HepG2 (cell line): ENCODE results near the gene SMC6. TPM values are rescaled to one million over a fixed set of nuclear protein-coding genes. Genes with fewer than 3 reads are reported as not detected.

Experiments used
- ATAC-seq: fragments of 200-7000 bp; cut with Tn5 transposase; 3 replicates; pipeline ENCODE4 v1.9.1; 2020; ENCODE audit warnings: mild to moderate bottlenecking, moderate library complexity
- BruUV-seq: library from RNA; stranded (reverse); fragments of 400-500 nt; replicated peaks from 2 replicates; lab custom pipeline; 2021; lab: Mats Ljungman, UMichigan
- CTCF ChIA-PET: fragments of 300-600 bp; formaldehyde crosslinking; extraction: SDS; loops from one replicate; lab custom pipeline; 2021; ENCODE audit warnings: low total read pairs, inconsistent platforms, low intra/inter-chr PET ratio; lab: Yijun Ruan, JAX
- POLR2A ChIA-PET: fragments of 350-600 bp; sonication (Branson Sonifier 250); formaldehyde crosslinking; loops from one replicate; lab custom pipeline; 2020; ENCODE audit warnings: antibody characterized with exemption, inconsistent platforms; lab: Yijun Ruan, JAX
- DNase-seq: peaks from one replicate; pipeline ENCODE4 v3.0.0-alpha.2; 2015; ENCODE audit warnings: low spot score
- FAIRE-seq: peaks from 3 replicates; lab custom pipeline; 2011; peaks lifted over from hg19 to GRCh38; lab: Jason Lieb, UNC
- H2AFZ ChIP-seq: one replicate; pipeline ENCODE4 v1.6.1; 2011; ENCODE audit warnings: low read length, inconsistent platforms
- H3K27ac ChIP-seq: fragments of 300-600 bp; 3 replicates; pipeline ENCODE4 v1.8.0; 2011; ENCODE audit warnings: mixed run types, mild to moderate bottlenecking, mixed read lengths, low read length, inconsistent platforms; ENCODE audit not compliant: insufficient read depth; ENCODE audit errors: extremely low read length
- H3K27me3 ChIP-seq, 2 experiments: fragments of 200-600 bp in 1 of 2; 2 replicates in 1 of 2; 3 replicates in 1 of 2; pipeline versions ENCODE4 v1.6.0 to v1.8.0; 2011; ENCODE audit warnings: low read length in 2 of 2, mild to moderate bottlenecking in 2 of 2, moderate library complexity in 2 of 2, inconsistent platforms in 1 of 2; ENCODE audit not compliant: insufficient read depth in 2 of 2, control insufficient read depth in 1 of 2
- H3K36me3 ChIP-seq, 2 experiments: fragments of 200-600 bp in 1 of 2; replicated peaks in 1 of 2; 2 replicates in 1 of 2; 3 replicates in 1 of 2; pipeline versions ENCODE4 v1.5.1 to v1.8.0; 2011; ENCODE audit warnings: low read length in 2 of 2, inconsistent platforms in 1 of 2; ENCODE audit not compliant: insufficient read depth in 2 of 2, control insufficient read depth in 1 of 2
- H3K4me1 ChIP-seq: 2 replicates; pipeline ENCODE4 v1.5.1; 2012; ENCODE audit warnings: low read length, inconsistent platforms; ENCODE audit not compliant: insufficient read depth
- H3K4me2 ChIP-seq: 2 replicates; pipeline ENCODE4 v1.6.0; 2011; ENCODE audit warnings: low read depth, low read length, inconsistent platforms
- H3K4me3 ChIP-seq, 3 experiments: fragments of 200-600 bp in 1 of 3; sonication (generic), shearing (Covaris generic) in 1 of 3; replicated peaks in 1 of 3; 2 replicates each; pipeline ENCODE4 v1.5.1; 2011 to 2016; ENCODE audit warnings: low read length in 3 of 3, inconsistent platforms in 2 of 3, low read depth in 2 of 3, mild to moderate bottlenecking in 2 of 3, control low read depth in 1 of 3, mixed read lengths in 1 of 3; ENCODE audit not compliant: insufficient read depth in 1 of 3
- H3K79me2 ChIP-seq: one replicate; pipeline ENCODE4 v1.6.1; 2011; ENCODE audit warnings: low read length, inconsistent platforms; ENCODE audit not compliant: insufficient read depth
- H3K9ac ChIP-seq: 2 replicates; pipeline ENCODE4 v1.6.0; 2011; ENCODE audit warnings: mild to moderate bottlenecking, low read depth, low read length, inconsistent platforms; ENCODE audit not compliant: insufficient read depth
- H3K9me3 ChIP-seq: 2 replicates; pipeline ENCODE4 v1.5.1; 2012; ENCODE audit warnings: mild to moderate bottlenecking, low read length
- H4K20me1 ChIP-seq: 2 replicates; pipeline ENCODE4 v1.6.0; 2011; ENCODE audit warnings: inconsistent platforms, mild to moderate bottlenecking, low read length, moderate library complexity; ENCODE audit not compliant: insufficient read depth
- ARID2 ChIP-seq: sonication (generic); formaldehyde crosslinking; IDR thresholded peaks from 2 replicates; pipeline ENCODE4 v1.8.1; 2022; ENCODE audit warnings: mild to moderate bottlenecking, missing genetic modification reagents, borderline replicate concordance
- CEBPB ChIP-seq: IDR thresholded peaks from 2 replicates; pipeline ENCODE4 v1.6.1; 2011; ENCODE audit warnings: low read depth, low read length, improper control_type of control experiment, borderline replicate concordance
- CEBPG ChIP-seq: IDR thresholded peaks from 2 replicates; pipeline ENCODE4 v1.6.1; 2016
- IRX3 ChIP-seq: sonication (generic); formaldehyde crosslinking; IDR thresholded peaks from 2 replicates; pipeline ENCODE4 v1.8.1; 2023; ENCODE audit warnings: mild to moderate bottlenecking, low read depth, missing genetic modification reagents, borderline replicate concordance
- ISL2 ChIP-seq: sonication (generic); formaldehyde crosslinking; IDR thresholded peaks from 2 replicates; pipeline ENCODE4 v1.5.0; 2020; ENCODE audit warnings: missing genetic modification reagents
- ZNF34 ChIP-seq: sonication (generic); formaldehyde crosslinking; IDR thresholded peaks from 2 replicates; pipeline ENCODE4 v1.4.0; 2020; ENCODE audit warnings: mild to moderate bottlenecking, missing genetic modification reagents, borderline replicate concordance
- ZNF644 ChIP-seq: IDR thresholded peaks from 2 replicates; pipeline ENCODE4 v1.6.1; 2016; ENCODE audit warnings: low read depth
- WGBS: methylation state at CpG from one replicate; pipeline ENCODE4 v1.1.6; 2017; ENCODE audit warnings: low lambda C conversion rate; 5-methylcytosine and 5-hydroxymethylcytosine counted together
- in situ Hi-C: cut with HindIII; loops from 2 replicates; pipeline ENCODE4 v1.10.0; 2017; ENCODE audit warnings: low pct_unique_long_range_greater_than_20kb; ENCODE audit not compliant: extremely low pct_ligation_motif_present
- intact Hi-C: fragments of 100-400 bp; cut with micrococcal nuclease; formaldehyde crosslinking; loops from one replicate; pipeline ENCODE4 v1.10.0; 2022; ENCODE audit not compliant: unreplicated experiment
- polyA plus RNA-seq, 8 experiments: library from polyadenylated mRNA; depleted of rRNA in 3 of 8; stranded (reverse) in 7 of 8; unstranded in 1 of 8; fragments of >200 nt; fragmentation: Illumina TruSeq in 4 of 8; extraction: Trizol in 4 of 8; gene quantifications; 2 replicates each; pipeline versions ENCODE4 v1.2.1 to v1.2.3, GENCODE V29; 2011 to 2016; ENCODE audit warnings: low read depth in 4 of 8, missing spikeins in 1 of 8, mixed read lengths in 1 of 8; ENCODE audit not compliant: insufficient read depth in 1 of 8
- total RNA-seq, 5 experiments: library from RNA; depleted of rRNA; stranded (reverse); fragments of >200 nt; fragmentation: Illumina TruSeq; extraction: Trizol; gene quantifications; 2 replicates each; pipeline ENCODE4 v1.2.3, GENCODE V29; 2016; ENCODE audit warnings: low read depth in 1 of 5
- TF ChIP-seq, protein P1 (sequence below): sonication (generic); formaldehyde crosslinking; IDR thresholded peaks from 2 replicates; pipeline ENCODE4 v1.5.0; 2020; ENCODE audit warnings: mild to moderate bottlenecking, missing genetic modification reagents
- TF ChIP-seq, protein P2 (sequence below): sonication (generic); formaldehyde crosslinking; IDR thresholded peaks from 2 replicates; pipeline ENCODE4 v1.5.0; 2020; ENCODE audit warnings: mild to moderate bottlenecking, missing genetic modification reagents, borderline replicate concordance
- TF ChIP-seq, protein P3 (sequence below): sonication (generic); formaldehyde crosslinking; IDR thresholded peaks from 2 replicates; pipeline ENCODE4 v1.4.0; 2020; ENCODE audit warnings: missing genetic modification reagents

SMC6 gene
- total and polyA plus RNA-seq, 2 of the 13 experiments (the other 11 are each of a cell fraction or from before 2014, with no cell fraction given) = 18.9 to 55.3 TPM

DNA sequence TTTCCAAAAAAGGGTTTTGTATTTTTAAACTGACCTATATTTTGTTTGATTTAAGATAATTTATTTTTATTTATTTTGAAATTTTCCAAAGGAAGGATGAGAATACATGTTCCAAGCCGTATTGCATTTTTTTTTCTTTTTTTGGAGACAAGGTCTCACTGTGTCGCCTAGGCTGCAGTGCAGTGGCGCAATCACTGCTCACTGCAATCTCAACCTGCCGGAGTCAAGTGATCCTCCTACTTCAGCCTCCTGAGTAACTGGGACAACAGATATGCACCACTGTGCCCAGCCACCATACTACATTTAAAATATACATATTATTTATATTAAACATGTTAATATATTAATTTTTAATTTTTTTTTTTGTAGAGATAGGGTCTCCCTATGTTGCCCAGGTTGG lies 15.3 kb upstream of the SMC6 start:
- H3K4me1 ChIP-seq = peaks cover 12% of the 10 kb centered on the region
- no peaks in the 10 kb centered on the region for H3K27me3 ChIP-seq
- CTCF ChIA-PET = no interaction called here
- H3K9me3 ChIP-seq = no peaks in the 10 kb centered on the region
- no peak overlapping the region for H3K4me3 ChIP-seq
- no peak overlapping the region for H3K9ac ChIP-seq
- in situ Hi-C loops = no loop called here
- H4K20me1 ChIP-seq = no peaks in the 10 kb centered on the region
- no TSS peak for BruUV-seq
- FAIRE-seq (no peak), DNase-seq (no peak), ATAC-seq (no peak)
- H3K4me2 ChIP-seq = no peak overlapping the region
- no peak overlapping the region for H3K27ac ChIP-seq
- 96% methylated on average over 4 of the region's 4 CpGs for WGBS
- TF ChIP-seq CEBPB (peak; percentile 81), CEBPG (CRISPR knock-in tag) (peak; percentile 27; the same call in 1 of the 2 replicates), ZNF34 (CRISPR knock-in tag) (no peak)
- TF ChIP-seq, protein P1, sequence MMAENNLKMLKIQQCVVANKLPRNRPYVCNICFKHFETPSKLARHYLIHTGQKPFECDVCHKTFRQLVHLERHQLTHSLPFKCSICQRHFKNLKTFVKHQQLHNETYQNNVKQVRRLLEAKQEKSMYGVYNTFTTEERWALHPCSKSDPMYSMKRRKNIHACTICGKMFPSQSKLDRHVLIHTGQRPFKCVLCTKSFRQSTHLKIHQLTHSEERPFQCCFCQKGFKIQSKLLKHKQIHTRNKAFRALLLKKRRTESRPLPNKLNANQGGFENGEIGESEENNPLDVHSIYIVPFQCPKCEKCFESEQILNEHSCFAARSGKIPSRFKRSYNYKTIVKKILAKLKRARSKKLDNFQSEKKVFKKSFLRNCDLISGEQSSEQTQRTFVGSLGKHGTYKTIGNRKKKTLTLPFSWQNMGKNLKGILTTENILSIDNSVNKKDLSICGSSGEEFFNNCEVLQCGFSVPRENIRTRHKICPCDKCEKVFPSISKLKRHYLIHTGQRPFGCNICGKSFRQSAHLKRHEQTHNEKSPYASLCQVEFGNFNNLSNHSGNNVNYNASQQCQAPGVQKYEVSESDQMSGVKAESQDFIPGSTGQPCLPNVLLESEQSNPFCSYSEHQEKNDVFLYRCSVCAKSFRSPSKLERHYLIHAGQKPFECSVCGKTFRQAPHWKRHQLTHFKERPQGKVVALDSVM (CRISPR knock-in tag) = 0 out of 2 replicates have a peak, but pooled peaks have one; percentile 29
- peaks cover 3 to 33% of the 10 kb centered on the region in 2 experiments; a peak in 4 of 5 replicates for H3K36me3 ChIP-seq
- POLR2A ChIA-PET = no interaction called here
- intact Hi-C loops = no loop called here
- H3K79me2 ChIP-seq = no peaks in the 10 kb centered on the region
- H2AFZ ChIP-seq = no peak overlapping the region

DNA sequence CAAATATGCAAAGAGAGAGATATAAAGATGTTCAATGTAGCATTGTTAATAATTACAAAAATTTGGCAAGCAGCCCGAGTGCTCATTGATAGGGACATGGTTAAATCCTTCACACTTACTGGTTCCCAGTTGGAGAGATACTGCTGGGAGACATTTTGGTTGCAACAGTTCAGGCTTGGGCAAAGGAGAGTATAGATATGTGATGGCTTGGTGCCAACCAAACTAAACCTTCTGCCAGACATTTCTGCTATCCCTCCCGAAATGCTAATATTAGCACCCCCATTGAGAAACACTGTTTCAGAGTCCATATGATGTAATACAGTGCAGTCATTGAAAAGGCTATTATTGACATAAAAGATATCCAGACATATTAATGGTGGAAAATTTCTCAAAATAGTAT lies 11.8 kb upstream of the SMC6 start:
- no TSS peak for BruUV-seq
- H4K20me1 ChIP-seq = no peaks in the 10 kb centered on the region
- no peaks in the 10 kb centered on the region for H3K79me2 ChIP-seq
- ChIA-PET CTCF (no interaction called here), POLR2A (interaction anchor here (1.0 kb wide), 1 partner anchor 11 kb away, joined by 3 read pairs; the partner anchor contains the start of gene GEN1)
- no peaks in the 10 kb centered on the region for H3K27me3 ChIP-seq
- no peak overlapping the region for H3K4me2 ChIP-seq
- H3K27ac ChIP-seq = no peak overlapping the region
- H3K4me1 ChIP-seq = peaks cover 21% of the 10 kb centered on the region
- peak; percentile 74 for DNase-seq
- H3K36me3 ChIP-seq = peaks cover 3 to 24% of the 10 kb centered on the region in 2 experiments; a peak in 3 of 5 replicates
- H3K9me3 ChIP-seq = no peaks in the 10 kb centered on the region
- H3K9ac ChIP-seq = no peak overlapping the region
- FAIRE-seq = peak; percentile 28
- ATAC-seq = peak; percentile 86
- in situ Hi-C loops = no loop called here
- H2AFZ ChIP-seq = no peak overlapping the region
- H3K4me3 ChIP-seq = no peak overlapping the region
- WGBS = 51% methylated on average over 2 of the region's 2 CpGs
- intact Hi-C loops = no loop called here
- TF ChIP-seq ARID2 (CRISPR knock-in tag) (no peak), IRX3 (CRISPR knock-in tag) (no peak), ZNF644 (CRISPR knock-in tag) (peak; percentile 83), ISL2 (CRISPR knock-in tag) (0 out of 2 replicates have a peak, but pooled peaks have one; percentile 26)
- TF ChIP-seq, protein P2, sequence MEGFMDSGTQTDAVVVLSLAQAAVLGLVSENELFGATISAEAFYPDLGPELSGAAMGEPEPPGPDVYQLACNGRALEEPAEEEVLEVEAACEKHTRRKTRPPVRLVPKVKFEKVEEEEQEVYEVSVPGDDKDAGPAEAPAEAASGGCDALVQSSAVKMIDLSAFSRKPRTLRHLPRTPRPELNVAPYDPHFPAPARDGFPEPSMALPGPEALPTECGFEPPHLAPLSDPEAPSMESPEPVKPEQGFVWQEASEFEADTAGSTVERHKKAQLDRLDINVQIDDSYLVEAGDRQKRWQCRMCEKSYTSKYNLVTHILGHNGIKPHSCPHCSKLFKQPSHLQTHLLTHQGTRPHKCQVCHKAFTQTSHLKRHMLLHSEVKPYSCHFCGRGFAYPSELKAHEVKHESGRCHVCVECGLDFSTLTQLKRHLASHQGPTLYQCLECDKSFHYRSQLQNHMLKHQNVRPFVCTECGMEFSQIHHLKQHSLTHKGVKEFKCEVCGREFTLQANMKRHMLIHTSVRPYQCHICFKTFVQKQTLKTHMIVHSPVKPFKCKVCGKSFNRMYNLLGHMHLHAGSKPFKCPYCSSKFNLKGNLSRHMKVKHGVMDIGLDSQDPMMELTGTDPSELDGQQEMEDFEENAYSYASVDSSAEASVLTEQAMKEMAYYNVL (CRISPR knock-in tag) = no peak
- TF ChIP-seq, protein P3, sequence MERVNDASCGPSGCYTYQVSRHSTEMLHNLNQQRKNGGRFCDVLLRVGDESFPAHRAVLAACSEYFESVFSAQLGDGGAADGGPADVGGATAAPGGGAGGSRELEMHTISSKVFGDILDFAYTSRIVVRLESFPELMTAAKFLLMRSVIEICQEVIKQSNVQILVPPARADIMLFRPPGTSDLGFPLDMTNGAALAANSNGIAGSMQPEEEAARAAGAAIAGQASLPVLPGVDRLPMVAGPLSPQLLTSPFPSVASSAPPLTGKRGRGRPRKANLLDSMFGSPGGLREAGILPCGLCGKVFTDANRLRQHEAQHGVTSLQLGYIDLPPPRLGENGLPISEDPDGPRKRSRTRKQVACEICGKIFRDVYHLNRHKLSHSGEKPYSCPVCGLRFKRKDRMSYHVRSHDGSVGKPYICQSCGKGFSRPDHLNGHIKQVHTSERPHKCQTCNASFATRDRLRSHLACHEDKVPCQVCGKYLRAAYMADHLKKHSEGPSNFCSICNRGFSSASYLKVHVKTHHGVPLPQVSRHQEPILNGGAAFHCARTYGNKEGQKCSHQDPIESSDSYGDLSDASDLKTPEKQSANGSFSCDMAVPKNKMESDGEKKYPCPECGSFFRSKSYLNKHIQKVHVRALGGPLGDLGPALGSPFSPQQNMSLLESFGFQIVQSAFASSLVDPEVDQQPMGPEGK = peak; percentile 50
